H1 (cell line): ENCODE measurements around the gene NDUFAF3. TPM values are rescaled to one million over a fixed set of nuclear protein-coding genes. Genes with fewer than 3 reads are reported as not detected.

Source experiments
- ASH2L ChIP-seq: fragments of 200-600, 300-600 bp; sonication (generic); IDR thresholded peaks from one replicate; pipeline ENCODE4 v1.7.1; 2017; ENCODE audit warnings: low read length
- BCL11A ChIP-seq, 2 experiments: IDR thresholded peaks; one replicate each; pipeline ENCODE4 v1.6.1; 2011; ENCODE audit warnings: low read depth in 2 of 2, low read length in 2 of 2, mild to moderate bottlenecking in 2 of 2
- EZH2 ChIP-seq: fragments of 200-600 bp; sonication (generic); IDR thresholded peaks from 2 replicates; pipeline ENCODE4 v1.7.1; 2012; ENCODE audit warnings: low read depth, mild to moderate bottlenecking, moderate library complexity, low read length, inconsistent platforms; ENCODE audit not compliant: severe bottlenecking
- GTF2F1 ChIP-seq: IDR thresholded peaks from 2 replicates; pipeline ENCODE4 v1.6.1; 2012; ENCODE audit warnings: low read depth, low read length, improper control_type of control experiment, borderline replicate concordance
- HDAC2 ChIP-seq, 2 experiments: fragments of 300-600 bp in 1 of 2; sonication (generic) in 1 of 2; IDR thresholded peaks; 2 replicates each; pipeline ENCODE4 v1.6.1; 2011 to 2012; ENCODE audit warnings: low read depth in 2 of 2, low read length in 2 of 2, mild to moderate bottlenecking in 2 of 2, moderate library complexity in 2 of 2, borderline replicate concordance in 1 of 2, inconsistent platforms in 1 of 2
- HDAC6 ChIP-seq: IDR thresholded peaks from one replicate; pipeline ENCODE4 v1.7.1; 2012; ENCODE audit warnings: low read depth, mild to moderate bottlenecking, inconsistent platforms, low read length, moderate library complexity
- PHF8 ChIP-seq: fragments of 200-600 bp; sonication (generic); conservative IDR thresholded peaks from 2 replicates; pipeline ENCODE4 v1.7.1; 2012; ENCODE audit warnings: low read depth, mild to moderate bottlenecking, inconsistent platforms, low read length, moderate library complexity
- TEAD4 ChIP-seq: IDR thresholded peaks from 2 replicates; pipeline ENCODE4 v1.6.1; 2012; ENCODE audit warnings: low read depth, low read length, inconsistent platforms, mixed read lengths
- polyA plus RNA-seq, 7 experiments: library from polyadenylated mRNA; depleted of rRNA in 3 of 7; stranded (reverse) in 5 of 7; unstranded in 2 of 7; fragments of >200 nt in 5 of 7; fragments of 200-250 nt in 2 of 7; gene quantifications; 1 replicate in 5 of 7; 2 replicates in 1 of 7; 4 replicates in 1 of 7; pipeline versions ENCODE4 v1.2.1 to v1.2.3, GENCODE V29; 2011 to 2013; ENCODE audit warnings: missing spikeins in 2 of 7, mixed read lengths in 2 of 7
- total RNA-seq: library from RNA; stranded (reverse); fragmentation: NEBNext Ultra II Directional; extraction: Animal tissue kit (Norgen Biotek cat#: 25700); gene quantifications from 2 replicates; pipeline ENCODE4 v1.2.1, GENCODE V29; 2021
- TF ChIP-seq, protein P1 (sequence below): IDR thresholded peaks from 2 replicates; pipeline ENCODE4 v1.6.1; 2011; ENCODE audit warnings: low read depth, mild to moderate bottlenecking, low read length; ENCODE audit not compliant: insufficient read depth

NDUFAF3 gene
- total and polyA plus RNA-seq, 2 of the 8 experiments (the other 6 are each of a cell fraction or from before 2014, with no cell fraction given): 27.8 to 45.5 TPM

DNA sequence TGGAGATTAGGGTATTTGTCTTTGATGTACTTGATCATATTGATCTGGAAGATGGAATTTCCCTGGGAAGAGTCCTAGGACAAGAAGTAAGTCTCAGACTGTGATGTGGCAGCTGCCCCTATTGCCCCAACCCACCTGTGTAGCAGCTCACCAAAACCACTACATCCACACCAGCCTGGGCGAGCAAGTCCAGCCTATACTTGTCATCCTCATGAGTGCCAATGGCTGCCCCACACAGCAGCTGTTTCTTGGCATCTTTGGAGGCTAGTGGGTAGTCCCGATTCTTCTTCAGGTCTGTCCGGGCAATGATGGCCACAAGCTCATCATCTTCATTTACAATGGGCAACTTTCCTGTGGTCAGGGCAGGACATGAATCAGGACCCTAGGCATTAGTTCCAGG is 4.6 kb downstream of the NDUFAF3 start (continued):
- TF ChIP-seq PHF8 (no peak), HDAC2 (IDR thresholded peaks at IDR 0.05; ENCODE audit: borderline replicate concordance in 1 of 2, low read depth in 2 of 2, low read length in 2 of 2) (no peak), EZH2 (no peak), ASH2L (no peak), BCL11A (IDR thresholded peaks at IDR 0.05; ENCODE audit: low read depth in 2 of 2, low read length in 2 of 2) (no peak), TEAD4 (no peak), GTF2F1 (no peak), HDAC6 (no peak)
- TF ChIP-seq, protein P1, sequence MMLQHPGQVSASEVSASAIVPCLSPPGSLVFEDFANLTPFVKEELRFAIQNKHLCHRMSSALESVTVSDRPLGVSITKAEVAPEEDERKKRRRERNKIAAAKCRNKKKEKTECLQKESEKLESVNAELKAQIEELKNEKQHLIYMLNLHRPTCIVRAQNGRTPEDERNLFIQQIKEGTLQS: no peak
- TF ChIP-seq, all 59 proteins: peak for 0
